ENCODE results near the gene SMTN. TPM values are rescaled to one million over a fixed set of nuclear protein-coding genes. Genes with fewer than 3 reads are reported as not detected.
A peak's percentile ranks its signal among the peaks of the same experiment; 100 is the strongest.

The SMTN gene
- total and polyA plus RNA-seq, 12 donors, result 4.6 to 155 (median 88.9) TPM

DNA sequence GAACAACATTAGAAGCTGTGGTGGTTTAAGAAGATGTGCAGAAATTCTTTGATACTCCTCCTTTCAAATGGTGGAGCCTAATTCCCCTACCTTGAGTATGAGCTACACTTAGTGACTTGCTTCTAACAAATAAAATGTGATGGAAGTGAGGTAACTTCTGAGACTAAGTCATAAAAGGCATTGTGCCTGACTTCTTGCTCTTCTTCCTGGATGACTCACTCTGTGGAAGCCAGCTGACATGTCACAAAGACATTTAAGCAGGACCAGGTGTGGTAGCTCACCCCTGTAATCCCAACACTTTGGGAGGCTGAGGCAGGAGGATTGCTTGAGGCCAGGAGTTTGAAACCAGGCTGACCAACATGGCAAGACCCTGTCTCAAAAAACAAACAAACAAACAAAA lies 63.1 kb downstream of the SMTN start:
- intact Hi-C loops (cut with DNase I), result loop anchor here in 1 of 2 donors (10.0 kb wide), 1 partner anchor 199 kb away; no protein-coding TSS in a partner anchor
- Histone ChIP-seq H3K36me3 (replicated peaks in 1 of 2) (no peaks in the 10 kb centered on the region), H3K9me3 (replicated peaks in 1 of 3) (no peaks in the 10 kb centered on the region), H3K4me1 (replicated peaks in 1 of 2) (peaks cover 0 to 4% of the 10 kb centered on the region in 2 donors), H3K27ac (no peak overlapping the region), H3K4me3 (no peak overlapping the region), H3K27me3 (no peaks in the 10 kb centered on the region)
- no peak for DNase-seq
- no peak for TF ChIP-seq POLR2A (IDR thresholded peaks at IDR 0.05)
- TF ChIP-seq CTCF (IDR thresholded peaks at IDR 0.05), result no peak

GRCh38 chr22:31148488-31148887 lies 67.4 kb downstream of the SMTN start:
- peak overlapping the region in 2 of 5 donors; percentile 43 to 60 for H3K27ac ChIP-seq
- no peak for DNase-seq
- H3K27me3 ChIP-seq, result no peaks in the 10 kb centered on the region
- intact Hi-C loops (cut with DNase I), result loop anchor here (5.0 to 10.0 kb wide), 5 partner anchors 41 to 206 kb away; partner anchors contain the start of gene SELENOM (in 1 of the 2)
- H3K4me3 ChIP-seq, result no peak overlapping the region
- 71 to 100% (median 80%) methylated on average over 1 of the region's 1 CpG for WGBS, 4 donors
- TF ChIP-seq CTCF (IDR thresholded peaks at IDR 0.05) (no peak), POLR2A (IDR thresholded peaks at IDR 0.05) (no peak)
- H3K4me1 ChIP-seq (replicated peaks in 1 of 2), result peaks cover 0 to 9% of the 10 kb centered on the region in 2 donors
- H3K36me3 ChIP-seq (replicated peaks in 1 of 2), result no peaks in the 10 kb centered on the region
- H3K9me3 ChIP-seq (replicated peaks in 1 of 3), result no peaks in the 10 kb centered on the region

GRCh38 chr22:31148953-31149627 lies 68.0 kb downstream of the SMTN start:
- no peaks in the 10 kb centered on the region for H3K36me3 ChIP-seq (replicated peaks in 1 of 2)
- no peaks in the 10 kb centered on the region for H3K9me3 ChIP-seq (replicated peaks in 1 of 3)
- DNase-seq, result peak; percentile 63 to 90 (median 83)
- peak overlapping the region in 2 of 5 donors; percentile 43 to 60 for H3K27ac ChIP-seq
- TF ChIP-seq POLR2A (IDR thresholded peaks at IDR 0.05), result no peak
- peak; percentile 79 to 98 (median 94) for TF ChIP-seq CTCF (IDR thresholded peaks at IDR 0.05)
- 12 to 21% (median 14%) methylated on average over 5 of the region's 5 CpGs for WGBS, 4 donors
- intact Hi-C loops (cut with DNase I), result loop anchor here (5.0 to 10.0 kb wide), 5 partner anchors 42 to 207 kb away; partner anchors contain the start of gene SELENOM (in 1 of the 2)
- H3K4me3 ChIP-seq, result no peak overlapping the region
- H3K4me1 ChIP-seq (replicated peaks in 1 of 2), result peaks cover 0 to 9% of the 10 kb centered on the region in 2 donors
- no peaks in the 10 kb centered on the region for H3K27me3 ChIP-seq

GRCh38 chr22:31150615-31151014 lies 69.5 kb downstream of the SMTN start:
- Histone ChIP-seq H3K9me3 (replicated peaks in 1 of 3) (no peaks in the 10 kb centered on the region), H3K36me3 (replicated peaks in 1 of 2) (no peaks in the 10 kb centered on the region), H3K4me1 (replicated peaks in 1 of 2) (peaks cover 0 to 9% of the 10 kb centered on the region in 2 donors), H3K27me3 (no peaks in the 10 kb centered on the region), H3K27ac (no peak overlapping the region), H3K4me3 (no peak overlapping the region)
- no peak for DNase-seq
- intact Hi-C loops (cut with DNase I), result loop anchor here in 1 of 2 donors (10.0 kb wide), 1 partner anchor 176 kb away; no protein-coding TSS in a partner anchor
- TF ChIP-seq CTCF (IDR thresholded peaks at IDR 0.05), result peak in 3 of 6 experiments; percentile 5 to 19 (median 10)
- TF ChIP-seq POLR2A (IDR thresholded peaks at IDR 0.05), result no peak
- WGBS, 4 donors, result 59 to 82% (median 72%) methylated on average over 3 of the region's 3 CpGs
